Keratinocyte (primary cell): ENCODE results near the gene CYP26A1.

Source experiments
- CTCF ChIP-seq, 3 experiments: IDR thresholded peaks in 1 of 3; conservative IDR thresholded peaks in 1 of 3; optimal IDR thresholded peaks in 1 of 3; 2 replicates in 2 of 3; 3 replicates in 1 of 3; pipeline versions ENCODE3 to v1.5.1; 2011; ENCODE audit warnings: low read length in 3 of 3, mild to moderate bottlenecking in 3 of 3, moderate library complexity in 2 of 3, control low read depth in 1 of 3, inconsistent platforms in 1 of 3; ENCODE audit not compliant: insufficient read depth in 2 of 3; ENCODE audit errors: extremely low read depth in 1 of 3
- EZH2 ChIP-seq: IDR thresholded peaks from one replicate; pipeline ENCODE4 v1.6.1; 2012; ENCODE audit warnings: inconsistent platforms, mild to moderate bottlenecking, low read length, moderate library complexity

GRCh38 chr10:93099670-93100069 lies 26.0 kb downstream of the CYP26A1 start:
- no peak for TF ChIP-seq CTCF (optimal IDR thresholded peaks at IDR 0.05 in 1 of 3, IDR thresholded peaks at IDR 0.05 in 1 of 3, conservative IDR thresholded peaks at IDR 0.05 in 1 of 3; ENCODE audit: extremely low read depth in 1 of 3, insufficient read depth in 2 of 3, low read length in 3 of 3)
- no peak for TF ChIP-seq EZH2
